Gastrocnemius medialis (tissue), 4 donors: ENCODE results near the gene CIDEB. TPM values are rescaled to one million over a fixed set of nuclear protein-coding genes. Genes with fewer than 3 reads are reported as not detected.

Source experiments
- ATAC-seq, 2 donors: fragments of 150-250 bp; one replicate each; pipeline ENCODE4 v1.9.1; 2016
- DNase-seq, 2 donors: peaks; one replicate each; pipeline ENCODE4 v3.0.0-alpha.2; 2019
- H3K27ac ChIP-seq, 4 donors: fragments of 200-600 bp; sonication (generic); 1 replicate in 1 of 4; 2 replicates in 3 of 4; pipeline ENCODE4 v1.5.1; 2016 to 2018; ENCODE audit warnings: mild to moderate bottlenecking in 2 of 4, moderate library complexity in 1 of 4
- H3K27me3 ChIP-seq, 3 donors: fragments of 200-600 bp; sonication (generic) in 2 of 3; 1 replicate in 1 of 3; 2 replicates in 2 of 3; pipeline versions ENCODE4 v1.5.1 to v1.6.0; 2016 to 2019; ENCODE audit warnings: mild to moderate bottlenecking in 1 of 3, moderate library complexity in 1 of 3
- H3K36me3 ChIP-seq, 2 donors: fragments of 200-600 bp; sonication (generic) in 1 of 2; one replicate each; pipeline ENCODE4 v1.5.1; 2017 to 2018
- H3K4me1 ChIP-seq, 2 donors: fragments of 200-600 bp; sonication (generic) in 1 of 2; one replicate each; pipeline ENCODE4 v1.5.1; 2016 to 2017; ENCODE audit warnings: mild to moderate bottlenecking in 2 of 2
- H3K4me3 ChIP-seq, 4 donors: fragments of 200-600 bp; sonication (generic) in 3 of 4; 1 replicate in 1 of 4; 2 replicates in 3 of 4; pipeline ENCODE4 v1.5.1; 2016 to 2019; ENCODE audit warnings: mild to moderate bottlenecking in 2 of 4
- H3K9me3 ChIP-seq, 3 donors: fragments of 200-600 bp; sonication (generic) in 2 of 3; 1 replicate in 1 of 3; 2 replicates in 2 of 3; pipeline ENCODE4 v1.5.1; 2016 to 2019
- CTCF ChIP-seq, 5 experiments: fragments of 450-650 bp in 3 of 5; fragments of 200-600 bp in 2 of 5; sonication (generic) in 2 of 5; IDR thresholded peaks in 4 of 5; conservative IDR thresholded peaks in 1 of 5; 1 replicate in 4 of 5; 2 replicates in 1 of 5; pipeline ENCODE4 v1.5.1; 2016 to 2019; ENCODE audit warnings: antibody characterized with exemption in 5 of 5, mild to moderate bottlenecking in 3 of 5, moderate library complexity in 3 of 5
- POLR2A ChIP-seq, 2 donors: fragments of 450-650 bp; IDR thresholded peaks; one replicate each; pipeline ENCODE4 v1.6.1; 2017; ENCODE audit warnings: antibody characterized with exemption in 2 of 2, mild to moderate bottlenecking in 2 of 2, moderate library complexity in 2 of 2
- in situ Hi-C, 4 donors: fragments of 200-750 bp; cut with MboI; loops; one replicate each; pipeline versions ENCODE4 v1.15.0 to v1.8.0; 2017; ENCODE audit warnings: low sequenced_read_pairs in 4 of 4
- intact Hi-C: fragments of 100-400 bp; cut with DNase I; formaldehyde crosslinking; loops from one replicate; pipeline ENCODE4 v1.15.1; 2023; ENCODE audit warnings: low total_unique reads
- total RNA-seq, 4 donors: library from RNA; depleted of rRNA; stranded (reverse); fragments of >200 nt; gene quantifications; one replicate each; pipeline versions ENCODE4 v1.1.0 to v1.2.3, GENCODE V29; 2016

The CIDEB gene
- total RNA-seq, 4 donors from 2014 or later = 0.39 to 1.5 (median 0.88) TPM

GRCh38 chr14:24270537-24271133 lies 37.1 kb downstream of the CIDEB start:
- ATAC-seq (peak; percentile 18 to 35), DNase-seq (no peak)
- Histone ChIP-seq H3K27ac (peak overlapping the region; percentile 87 to 99 (median 98)), H3K27me3 (no peaks in the 10 kb centered on the region), H3K36me3 (peaks cover 0 to 36% of the 10 kb centered on the region in 2 donors), H3K9me3 (no peaks in the 10 kb centered on the region), H3K4me1 (peaks cover 4 to 6% of the 10 kb centered on the region in 2 donors), H3K4me3 (peak overlapping the region; percentile 78 to 98 (median 94))
- TF ChIP-seq CTCF (IDR thresholded peaks at IDR 0.05 in 4 of 5, conservative IDR thresholded peaks at IDR 0.05 in 1 of 5) (no peak), POLR2A (IDR thresholded peaks at IDR 0.05) (no peak)
- intact Hi-C loops = loop anchor here (1.0 kb wide), 3 partner anchors 28 to 41 kb away; partner anchors contain the start of genes GMPR2, LTB4R, NEDD8 and TINF2
- in situ Hi-C loops = no loop called here

- no peaks in the 10 kb centered on the region for H3K9me3 ChIP-seq
- ATAC-seq (no peak), DNase-seq (no peak)
- no peak overlapping the region for H3K27ac ChIP-seq
- intact Hi-C loops (no loop called here), in situ Hi-C loops (no loop called here)
- TF ChIP-seq POLR2A (IDR thresholded peaks at IDR 0.05) = no peak
- no peak for TF ChIP-seq CTCF (IDR thresholded peaks at IDR 0.05 in 4 of 5, conservative IDR thresholded peaks at IDR 0.05 in 1 of 5)
- H3K4me1 ChIP-seq = peaks cover 4 to 6% of the 10 kb centered on the region in 2 donors
- H3K27me3 ChIP-seq = no peaks in the 10 kb centered on the region
- H3K4me3 ChIP-seq = no peak overlapping the region
- peaks cover 0 to 42% of the 10 kb centered on the region in 2 donors for H3K36me3 ChIP-seq
Observed at GRCh38 chr14:24269910-24270536, 37.8 kb downstream of the CIDEB start.

GRCh38 chr14:24269368-24269767 lies 38.4 kb downstream of the CIDEB start:
- Histone ChIP-seq H3K36me3 (peaks cover 0 to 42% of the 10 kb centered on the region in 2 donors), H3K4me1 (peaks cover 4 to 6% of the 10 kb centered on the region in 2 donors), H3K9me3 (no peaks in the 10 kb centered on the region), H3K27me3 (no peaks in the 10 kb centered on the region), H3K4me3 (no peak overlapping the region), H3K27ac (no peak overlapping the region)
- DNase-seq = no peak
- TF ChIP-seq CTCF (IDR thresholded peaks at IDR 0.05 in 4 of 5, conservative IDR thresholded peaks at IDR 0.05 in 1 of 5) (no peak), POLR2A (IDR thresholded peaks at IDR 0.05) (no peak)
- ATAC-seq = no peak
- intact Hi-C loops = no loop called here
- in situ Hi-C loops = no loop called here

GRCh38 chr14:24268225-24268624 lies 39.6 kb downstream of the CIDEB start:
- Histone ChIP-seq H3K9me3 (no peaks in the 10 kb centered on the region), H3K4me1 (peaks cover 4% of the 10 kb centered on the region in 2 donors), H3K27ac (no peak overlapping the region), H3K27me3 (no peaks in the 10 kb centered on the region), H3K36me3 (peaks cover 0 to 42% of the 10 kb centered on the region in 2 donors), H3K4me3 (no peak overlapping the region)
- in situ Hi-C loops = no loop called here
- ATAC-seq (no peak), DNase-seq (no peak)
- intact Hi-C loops = no loop called here
- TF ChIP-seq CTCF (IDR thresholded peaks at IDR 0.05 in 4 of 5, conservative IDR thresholded peaks at IDR 0.05 in 1 of 5) (no peak), POLR2A (IDR thresholded peaks at IDR 0.05) (no peak)
